ENCODE measurements around the gene MIGA1.
"Not testable (repeated sequence)": the region's sequence is repeated elsewhere in the genome, so short reads cannot be mapped to it uniquely, and the experiment has no call there.

Gene MIGA1

DNA sequence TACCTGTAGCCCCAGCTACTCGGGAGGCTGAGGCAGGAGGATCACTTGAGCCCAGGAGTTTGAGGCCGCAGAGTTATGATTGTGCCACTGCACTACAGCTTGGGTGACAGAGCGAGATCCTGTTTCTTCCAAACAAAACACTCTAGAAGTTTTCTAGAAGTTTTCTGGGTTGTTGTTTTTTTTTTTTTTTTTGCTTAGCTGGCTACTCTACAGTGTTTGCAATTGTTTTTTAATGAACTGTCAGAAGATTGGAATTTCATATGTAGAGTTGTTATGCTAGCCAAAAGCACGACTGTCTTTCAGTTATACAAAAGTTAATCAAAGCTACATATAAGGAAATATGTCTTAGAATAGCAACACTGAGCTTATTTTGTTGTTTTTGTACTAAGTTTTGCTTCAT lies 78.1 kb downstream of the MIGA1 start:
- DNase-seq = no peak

DNA sequence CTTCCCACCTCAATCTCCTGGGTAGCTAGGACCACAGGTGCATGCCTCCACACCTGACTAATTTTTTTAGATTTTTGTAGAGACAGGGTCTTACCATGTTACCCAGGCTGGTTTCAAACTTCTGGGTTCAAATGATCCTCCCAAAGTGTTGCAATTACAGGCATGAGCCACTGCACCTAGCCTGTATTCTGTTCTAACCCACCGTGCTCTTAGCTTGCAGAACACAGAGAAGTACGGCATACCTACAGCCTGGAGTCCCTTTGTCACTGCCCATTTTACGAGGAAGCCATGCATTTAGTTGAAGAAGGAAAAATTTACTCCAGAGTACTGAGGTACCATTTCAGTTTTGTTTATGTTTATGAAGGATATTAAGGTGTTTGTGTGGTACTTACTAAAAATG lies 79.3 kb downstream of the MIGA1 start:
- no peak for DNase-seq

DNA sequence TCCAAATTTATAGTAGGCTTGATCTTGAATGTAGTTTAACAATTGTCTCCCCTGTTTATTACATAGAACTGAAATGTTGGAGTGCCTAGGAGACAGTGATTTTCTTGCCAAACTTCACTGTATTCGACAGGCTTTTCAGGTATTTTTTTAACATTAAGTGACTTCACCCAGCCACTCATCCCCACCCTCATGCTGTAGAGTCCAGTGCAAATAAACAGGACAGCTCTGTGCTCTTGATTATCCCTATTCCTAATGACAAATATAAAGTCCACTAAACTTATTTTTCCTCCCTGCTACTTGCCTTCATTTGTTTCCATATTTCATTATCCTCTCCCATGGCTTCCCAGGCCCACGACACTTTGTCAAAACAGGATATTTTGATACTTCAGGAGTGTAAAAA lies 79.8 kb downstream of the MIGA1 start:
- DNase-seq = no peak

DNA sequence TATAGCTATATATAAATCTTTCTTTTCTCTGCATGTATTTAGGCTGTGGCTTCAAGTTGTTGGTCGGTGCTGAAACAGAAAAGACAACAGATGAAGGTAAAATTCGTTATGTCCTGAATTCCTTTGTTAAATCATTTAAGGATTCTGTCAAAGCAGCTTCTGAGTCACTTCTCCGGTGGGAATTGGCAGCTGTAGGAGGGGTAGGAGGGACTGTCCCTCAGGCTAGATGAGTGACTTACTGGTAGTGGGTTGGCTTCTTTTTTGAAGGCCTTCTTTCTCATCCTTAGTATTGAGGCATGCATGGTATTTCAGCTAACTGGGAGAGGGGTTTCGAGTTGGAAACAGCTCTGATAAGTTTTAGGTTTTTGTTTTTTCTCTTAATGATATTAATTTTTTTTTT lies 86.8 kb downstream of the MIGA1 start:
- DNase-seq = no peak

DNA sequence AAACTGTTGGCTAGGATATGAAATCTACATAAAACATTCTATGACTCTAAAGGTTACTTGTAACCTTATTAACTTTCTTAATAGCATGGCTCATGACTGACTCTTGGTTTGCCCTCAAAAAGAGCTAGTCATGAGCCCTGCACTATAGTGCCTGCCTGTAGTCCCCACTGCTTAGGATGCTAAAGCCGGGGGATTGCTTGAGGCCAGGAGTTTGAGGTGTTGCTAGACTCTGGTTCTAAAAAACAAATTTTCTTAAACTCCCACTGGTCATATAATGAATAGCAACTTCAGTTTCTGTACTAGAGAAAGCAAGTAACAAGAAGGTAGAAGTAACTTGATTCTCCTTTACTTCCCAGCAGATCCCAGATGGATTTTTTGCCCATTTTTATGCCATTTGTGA lies 93.2 kb downstream of the MIGA1 start:
- no peak for DNase-seq

DNA sequence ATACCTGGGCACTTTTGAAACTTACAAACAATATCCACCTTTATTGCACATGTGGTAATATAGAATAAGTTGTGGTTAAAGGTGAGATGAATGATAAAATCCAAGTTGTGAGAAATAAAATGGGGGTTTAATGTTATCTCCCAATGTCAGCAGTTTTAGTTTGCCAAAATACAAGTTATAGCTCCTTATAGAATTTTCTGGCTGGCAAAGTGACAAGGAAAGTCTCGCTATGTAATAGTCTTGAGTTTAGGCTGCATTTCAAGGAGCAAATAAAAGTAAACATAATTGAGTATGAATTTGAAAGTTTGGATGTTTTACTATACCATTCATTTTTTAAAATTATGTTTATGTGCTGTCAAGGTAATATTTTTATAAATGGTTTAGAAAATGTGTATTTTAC lies 94.0 kb downstream of the MIGA1 start:
- DNase-seq = no peak

DNA sequence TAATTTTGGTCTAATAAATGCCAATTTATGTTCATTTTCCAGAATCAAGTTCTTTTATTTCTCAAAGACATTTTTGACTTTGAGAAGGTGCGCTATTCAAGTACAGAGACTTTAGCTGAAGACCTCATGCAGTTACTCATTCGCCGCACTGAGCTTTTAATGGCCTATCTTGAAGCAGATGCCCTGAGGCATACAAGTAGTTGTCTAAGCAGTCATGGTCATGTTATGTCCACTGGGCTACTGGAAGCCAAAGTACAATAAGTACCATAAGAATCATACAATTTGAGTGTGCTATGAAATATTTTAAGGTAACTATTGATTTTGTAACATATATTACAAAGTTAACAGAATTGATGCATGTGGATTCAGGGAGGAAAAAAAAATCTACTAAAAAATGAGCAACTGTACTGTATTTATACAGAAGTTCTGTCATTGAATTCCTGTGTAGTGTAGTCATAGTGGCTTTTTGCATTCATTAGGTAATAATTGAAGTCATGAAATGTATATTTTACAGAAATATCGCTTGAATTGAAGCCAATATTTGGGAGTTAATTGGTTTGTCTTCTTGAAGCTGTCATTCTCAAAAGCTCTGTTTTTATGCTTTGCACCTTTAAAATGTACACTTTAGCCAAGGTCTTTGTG lies 95.5 kb downstream of the MIGA1 start:
- DNase-seq = no peak

DNA sequence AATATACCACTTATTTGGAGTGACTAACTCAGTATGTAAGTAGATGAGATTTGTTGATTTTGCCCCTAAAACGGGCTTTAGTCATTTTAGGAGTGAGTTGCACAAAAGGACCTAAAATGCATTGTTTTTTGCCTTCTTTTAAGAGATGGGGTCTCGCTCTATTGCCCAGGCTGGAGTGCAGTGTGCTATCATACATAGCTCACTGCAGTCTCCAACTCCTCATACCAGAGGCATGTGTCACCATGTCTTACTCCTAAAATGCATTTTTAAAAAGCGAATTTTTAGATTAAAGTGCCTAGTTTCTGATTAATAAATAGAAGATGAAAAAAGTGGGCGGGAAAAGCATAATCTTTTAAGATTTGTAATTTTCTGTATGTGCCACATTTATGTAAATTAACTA lies 97.4 kb downstream of the MIGA1 start:
- DNase-seq = no peak

DNA sequence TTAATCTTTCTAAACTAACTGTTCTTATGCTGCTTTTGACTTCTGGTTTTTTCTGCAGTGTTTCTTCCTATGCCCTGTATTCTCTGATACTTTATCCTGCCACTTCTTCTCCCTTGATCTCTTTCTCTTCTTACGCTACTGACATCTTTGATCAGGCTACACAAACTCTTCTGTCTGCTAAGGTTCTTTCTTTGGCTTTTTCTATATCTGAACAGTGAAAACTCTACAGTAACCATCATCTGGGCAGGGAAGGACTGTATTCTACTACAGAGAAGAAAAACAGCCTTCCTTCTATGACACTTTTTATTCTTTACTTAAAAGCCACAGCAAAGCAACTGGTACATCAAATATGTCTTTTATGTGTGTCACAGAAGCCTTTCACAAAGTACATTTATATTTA lies 101.6 kb downstream of the MIGA1 start:
- DNase-seq = no peak

DNA sequence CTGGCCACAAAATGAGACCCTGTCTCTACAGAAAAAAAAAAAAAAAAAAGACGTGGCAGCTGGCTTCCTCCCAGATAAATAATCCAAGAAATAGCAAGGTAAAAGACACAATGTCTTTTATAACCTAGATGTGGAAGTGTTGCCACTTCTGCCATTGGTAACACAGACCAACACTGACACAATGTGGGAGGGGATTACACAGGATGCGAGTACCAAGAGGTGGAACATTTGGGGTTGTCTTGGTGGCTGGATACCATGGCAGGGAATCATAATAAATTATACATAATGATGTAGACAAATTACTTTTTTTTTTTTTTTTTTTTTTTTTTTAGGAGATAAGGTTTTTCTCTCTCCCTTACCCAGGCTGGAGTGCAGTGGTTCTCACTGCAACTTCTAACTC lies 103.0 kb downstream of the MIGA1 start:
- DNase-seq = no peak

DNA sequence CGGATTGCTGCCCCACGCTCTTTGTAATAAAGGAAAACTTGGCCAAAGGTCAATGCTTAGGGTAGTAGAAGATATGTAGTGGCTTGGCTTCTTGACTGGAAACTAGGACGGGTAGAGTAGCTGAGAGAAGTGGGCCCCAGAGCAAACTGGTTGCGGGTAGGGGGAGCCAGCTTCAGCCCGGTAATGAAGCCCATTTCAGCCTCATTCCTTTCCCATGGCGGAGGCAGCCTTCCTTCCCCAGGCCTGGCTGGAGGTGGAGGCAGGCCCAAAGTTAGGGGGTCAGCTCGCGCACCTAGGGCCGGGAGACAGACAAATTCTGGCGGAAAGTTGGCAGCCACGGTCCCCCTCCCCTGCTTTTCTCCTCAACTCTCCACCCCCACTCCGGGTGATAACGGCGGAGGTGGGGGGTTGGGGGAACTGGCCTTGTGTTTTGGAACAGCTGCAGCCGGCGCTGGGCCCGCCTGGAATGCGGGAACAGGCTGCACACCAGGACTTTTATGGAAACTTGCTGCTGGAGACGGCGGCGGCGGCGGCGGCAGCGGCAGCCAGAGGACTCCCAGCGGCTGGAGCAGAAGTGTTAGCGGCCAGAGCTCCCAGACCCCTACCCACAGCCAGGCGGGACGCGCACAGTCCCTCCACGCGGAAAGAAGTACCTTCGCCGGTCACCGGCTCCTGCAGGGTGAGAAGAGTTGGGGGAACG lies 108.8 kb downstream of the MIGA1 start, which contains the start of gene NEXN:
Gene NEXN (plus strand): TSS at position 544 of the 700 bp plus-strand sequence. CDS start 27,483 bp downstream, outside the sequence.
- no peak for DNase-seq

DNA sequence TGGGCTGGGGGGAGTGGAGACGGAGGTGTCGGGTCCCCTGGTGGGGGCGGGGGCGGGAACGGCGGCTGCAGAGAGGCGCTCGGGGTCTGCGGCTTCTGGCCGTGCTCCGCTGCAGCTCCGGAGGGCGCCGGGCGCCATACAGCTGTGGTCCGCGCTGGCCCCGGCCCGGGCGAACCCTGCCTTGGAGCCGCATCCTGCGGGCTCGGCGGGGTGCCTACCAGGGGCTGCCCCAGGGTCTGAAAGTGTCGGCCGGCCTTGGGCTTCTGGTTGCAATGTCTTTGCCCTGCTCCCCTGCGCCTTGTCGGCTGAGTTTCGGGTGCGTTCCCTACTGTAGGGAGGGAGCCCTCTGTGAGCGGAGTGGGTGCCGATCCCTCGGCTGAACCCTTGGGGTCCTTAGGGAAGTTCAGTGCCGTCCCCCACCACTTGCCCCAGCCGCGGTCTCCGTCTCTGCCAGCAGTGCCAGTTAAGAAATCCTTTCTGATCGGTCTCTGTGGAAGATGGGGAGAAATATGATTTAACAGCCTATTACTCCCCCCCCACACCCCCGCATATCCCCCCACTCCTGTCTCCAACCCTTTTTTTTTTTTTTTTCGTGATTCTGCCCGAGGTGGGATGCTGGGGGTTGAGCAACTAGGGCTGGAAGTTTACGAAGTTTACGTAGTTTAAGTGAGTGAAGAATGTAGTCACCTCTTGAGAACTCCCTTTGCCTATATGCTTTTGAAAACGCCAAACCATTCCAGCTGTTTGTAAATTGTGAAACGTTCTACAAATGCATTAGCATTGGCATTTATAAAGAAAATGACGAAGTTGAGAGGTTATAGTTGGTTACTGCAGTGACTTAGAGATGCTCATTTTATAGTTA lies 109.6 kb downstream of the MIGA1 start:
- DNase-seq = peak; percentile 3

DNA sequence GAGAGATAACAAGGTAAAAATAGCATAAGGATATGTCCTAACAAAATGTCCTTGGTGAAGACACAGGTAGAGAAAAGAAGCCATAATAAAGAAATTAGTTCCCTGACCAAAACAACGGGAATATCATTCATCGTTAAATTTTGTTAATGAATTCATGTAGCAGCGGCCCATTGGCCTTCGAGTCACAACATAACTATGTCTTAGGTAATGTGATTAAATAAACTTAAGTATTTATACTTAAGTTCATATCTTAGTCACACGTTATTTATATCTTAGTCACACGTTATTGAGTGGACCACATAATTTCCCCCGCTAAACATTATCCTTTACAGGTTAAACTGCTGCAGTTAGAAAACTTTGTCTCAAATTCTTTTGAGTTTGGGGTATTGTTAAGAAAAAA lies 110.2 kb downstream of the MIGA1 start:
- DNase-seq = no peak

DNA sequence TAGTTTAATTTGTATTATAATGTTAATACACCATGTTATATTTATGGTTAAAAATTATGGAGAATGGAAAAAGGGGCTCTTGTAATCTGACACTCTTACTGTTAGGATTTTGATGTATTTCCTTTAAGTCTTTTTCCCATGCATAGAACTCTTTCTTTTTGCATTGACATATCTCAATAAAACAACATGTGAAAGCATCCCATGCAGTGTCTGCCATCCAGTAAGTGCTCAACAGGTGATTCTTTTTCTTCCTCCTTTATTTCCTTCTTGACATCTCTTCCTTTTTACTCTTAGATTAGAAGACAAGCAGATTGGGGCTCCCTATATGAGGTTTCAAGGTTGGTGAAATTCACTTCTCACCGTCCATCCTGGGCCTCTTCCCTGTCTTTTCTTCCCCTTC lies 111.8 kb downstream of the MIGA1 start:
- DNase-seq = no peak

DNA sequence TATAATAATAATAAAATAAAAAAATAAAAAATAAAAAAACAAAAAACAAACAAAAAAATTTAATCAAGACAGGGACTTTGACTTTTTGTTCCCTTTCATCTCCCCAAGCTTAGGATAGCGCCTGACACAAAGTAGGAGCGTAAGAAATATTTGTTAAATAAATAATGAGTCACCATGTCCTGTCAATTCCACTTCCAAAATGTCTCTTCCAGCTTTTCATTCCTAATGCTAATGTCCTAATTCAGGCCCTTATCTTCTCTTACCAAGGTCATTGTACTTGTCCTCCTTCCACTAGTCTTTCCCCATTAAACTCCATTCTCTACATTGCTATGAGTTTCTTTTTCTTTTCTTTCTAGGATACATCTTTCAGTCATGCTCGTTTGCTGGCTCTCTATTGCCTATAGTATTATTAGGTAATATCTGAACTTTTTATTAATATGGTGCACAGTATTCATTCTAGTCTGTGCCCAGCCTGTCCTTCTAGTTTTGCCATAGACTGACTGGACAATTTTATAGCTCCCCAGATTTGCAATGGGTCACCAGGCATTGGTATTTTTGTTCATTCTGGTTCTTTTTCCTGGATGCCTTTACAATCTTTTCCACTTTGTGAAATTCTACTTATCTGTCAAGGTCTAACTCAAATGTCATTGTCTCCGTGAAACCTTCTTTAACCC lies 120.3 kb downstream of the MIGA1 start:
- DNase-seq = no peak

DNA sequence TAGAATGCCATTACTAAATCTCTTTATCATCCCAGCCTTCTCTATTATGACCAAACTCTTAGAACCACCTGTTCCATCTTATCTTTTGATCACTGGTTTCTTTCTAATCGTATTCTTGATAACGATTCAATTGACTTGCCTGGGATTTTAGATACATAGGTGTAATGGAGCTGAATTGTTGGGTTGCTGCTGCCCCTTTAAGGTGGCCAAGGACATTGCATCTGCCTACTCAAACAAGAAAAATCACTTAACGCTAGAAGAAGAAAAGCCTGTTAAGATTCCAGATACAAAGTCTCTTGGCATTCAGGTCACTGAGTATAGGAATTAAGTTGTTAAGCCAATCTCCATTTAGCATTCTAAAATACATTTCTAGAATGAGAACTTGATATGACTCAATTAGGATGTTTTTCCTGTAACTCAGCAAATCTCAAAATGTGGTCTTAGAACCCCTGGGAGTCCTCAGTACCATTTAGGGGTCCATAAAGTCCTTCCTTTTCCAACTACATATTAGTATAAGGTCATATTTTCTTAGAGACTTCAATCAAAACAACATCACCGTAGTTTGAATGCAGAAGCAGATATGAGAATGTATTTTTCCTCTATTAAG lies 121.3 kb downstream of the MIGA1 start:
- DNase-seq = peak; percentile 1

DNA sequence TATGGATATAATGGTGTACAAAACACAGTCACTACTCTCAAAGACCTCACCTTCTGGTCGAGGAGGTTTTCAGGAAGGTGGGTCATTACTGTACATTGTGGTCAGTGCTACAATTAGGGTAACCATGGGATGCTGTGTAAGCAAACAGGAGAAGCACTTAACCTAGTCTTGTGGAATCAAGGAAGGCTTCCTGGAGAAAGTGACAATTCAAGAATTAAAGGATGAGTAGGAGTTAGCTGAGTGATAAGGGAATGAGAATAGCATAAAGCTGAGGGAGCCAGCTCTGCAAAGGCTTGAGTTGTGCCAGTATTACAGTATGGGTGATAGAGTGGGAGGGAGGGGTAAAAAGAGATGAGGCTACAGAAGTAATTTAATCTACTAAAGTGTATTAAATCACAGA lies 126.2 kb downstream of the MIGA1 start:
- DNase-seq = no peak

DNA sequence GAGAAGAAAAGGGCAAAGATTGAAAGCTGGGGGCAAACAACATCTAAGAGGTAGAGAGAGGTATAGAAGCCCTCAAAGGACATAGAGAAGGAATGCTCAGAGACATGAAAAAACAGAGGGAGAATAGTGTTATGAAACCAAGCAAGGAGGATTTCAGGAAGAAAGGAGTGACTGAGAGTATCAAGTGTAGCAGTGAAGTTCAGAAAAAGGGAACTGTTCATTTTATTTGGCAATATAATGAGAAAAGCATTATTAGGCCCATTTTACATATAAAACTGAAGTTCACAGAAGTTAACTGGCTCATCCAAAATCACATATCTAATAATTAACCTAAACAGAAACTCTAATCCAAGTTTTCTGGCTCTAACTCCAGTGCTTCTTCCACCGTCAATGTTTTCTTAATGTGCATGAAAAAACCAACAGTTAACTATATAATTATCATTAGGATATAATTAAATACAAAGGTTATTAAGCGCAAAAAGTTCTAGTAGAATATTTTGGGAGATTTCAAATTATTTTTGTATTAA lies 126.6 kb downstream of the MIGA1 start:
- no peak for DNase-seq

DNA sequence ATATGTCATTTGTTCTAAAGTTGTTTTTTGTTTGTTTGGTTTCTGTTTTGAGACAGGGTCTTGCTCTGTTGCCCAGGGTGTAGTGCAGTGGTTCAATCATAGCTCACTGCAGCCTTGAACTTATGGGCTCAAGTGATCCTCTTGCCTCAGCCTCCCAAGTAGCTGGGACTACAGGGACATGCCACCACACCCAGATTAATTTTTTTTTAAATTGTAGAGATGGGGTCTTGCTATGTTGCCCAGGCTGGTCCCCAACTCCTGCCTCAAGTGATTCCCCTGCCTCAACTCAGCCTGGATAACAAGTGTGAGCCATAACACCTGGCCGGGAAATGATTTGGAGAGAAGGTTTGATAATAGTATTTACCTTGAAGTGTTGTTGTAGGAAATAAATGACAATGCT lies 127.2 kb downstream of the MIGA1 start:
- no peak for DNase-seq

DNA sequence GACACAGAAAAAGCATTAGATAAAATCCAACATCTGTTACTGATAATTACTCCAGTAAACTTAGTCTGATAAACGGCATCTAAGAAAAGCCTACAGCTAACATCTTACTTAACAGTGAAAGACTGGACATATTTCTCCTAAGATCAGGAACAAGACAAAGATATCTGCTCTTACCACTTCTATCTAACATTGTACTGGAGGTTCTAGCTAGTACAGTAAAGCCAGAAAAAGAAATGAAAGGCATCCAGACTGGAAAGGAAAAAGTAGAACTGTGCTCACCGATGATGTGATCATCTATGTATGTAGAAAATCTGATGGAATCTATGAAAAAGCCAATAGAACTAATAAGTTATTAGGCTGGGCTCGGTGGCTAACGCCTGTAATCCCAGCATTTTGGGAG lies 130.7 kb downstream of the MIGA1 start:
- no peak for DNase-seq

DNA sequence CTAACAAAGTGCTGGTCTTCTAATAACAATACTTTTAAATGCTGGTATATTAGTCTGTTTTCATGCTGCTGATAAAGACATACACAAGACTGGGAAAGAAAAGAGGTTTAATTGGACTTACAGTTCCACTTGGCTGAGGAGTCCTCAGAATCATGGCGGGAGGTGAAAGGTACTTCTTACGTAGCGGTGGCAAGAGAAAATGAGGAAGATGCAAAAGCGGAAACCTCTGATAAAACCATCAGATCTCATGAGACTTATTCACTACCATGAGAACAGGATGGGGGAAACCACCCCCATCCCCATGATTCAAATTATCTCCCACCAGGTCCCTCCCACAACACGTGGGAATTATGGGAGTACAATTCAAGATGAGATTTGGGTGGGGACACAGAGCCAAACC lies 139.5 kb downstream of the MIGA1 start:
- DNase-seq = not testable (repeated sequence)

DNA sequence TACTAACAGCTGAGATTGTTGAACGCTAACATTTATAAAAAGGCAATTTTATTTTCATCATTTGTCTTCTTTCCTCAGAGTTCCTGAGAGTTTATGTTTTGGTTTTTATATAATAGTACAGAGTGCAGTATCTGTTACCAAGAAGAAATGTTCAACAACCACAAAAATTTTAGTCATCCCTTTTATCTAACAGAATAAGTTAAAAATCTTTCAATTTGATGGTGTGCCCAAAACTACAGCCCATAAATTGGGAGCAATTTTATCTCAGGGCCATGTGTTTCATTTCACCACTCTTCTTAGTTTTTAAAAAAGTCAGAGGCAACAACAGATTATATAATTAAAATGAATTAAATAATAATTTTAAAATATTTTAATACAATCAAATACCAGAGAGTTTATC lies 146.1 kb downstream of the MIGA1 start:
- no peak for DNase-seq

DNA sequence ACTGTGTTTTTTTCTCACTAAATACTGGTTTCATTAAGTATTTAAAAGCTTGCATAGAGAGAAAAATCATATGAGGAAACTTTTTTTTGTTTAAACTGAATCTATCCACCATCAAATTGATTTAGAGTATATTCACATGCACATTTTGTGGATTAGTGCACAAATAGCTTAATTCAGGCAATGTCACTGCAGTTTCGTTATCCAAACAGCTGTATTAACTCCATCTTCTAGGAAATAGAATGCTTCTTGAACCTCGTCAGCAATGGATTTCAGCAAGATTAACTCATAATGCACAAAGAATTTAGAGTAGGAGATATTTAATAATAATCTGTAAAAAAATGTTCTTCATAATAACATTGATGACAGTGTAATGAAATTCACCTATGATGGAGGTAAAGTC lies 146.5 kb downstream of the MIGA1 start:
- no peak for DNase-seq

All from DMS79 (cell line).